ENCODE data around the gene APEH. TPM values are rescaled to one million over a fixed set of nuclear protein-coding genes. Genes with fewer than 3 reads are reported as not detected.
A peak's percentile ranks its signal among the peaks of the same experiment; 100 is the strongest.

The APEH gene
- total RNA-seq, 4 donors from 2014 or later = 53.9 to 151 (median 116) TPM

GRCh38 chr3:49671291-49672288 lies 2.6 kb upstream of the APEH start:
- intact Hi-C loops (cut with DNase I; ENCODE audit: low total_unique reads) (loop anchor here (5.0 kb wide), 1 partner anchor 129 kb away; no protein-coding TSS in a partner anchor), in situ Hi-C loops (cut with MboI; ENCODE audit: low pct_ligation_motif_present in 1 of 4, low pct_unique_long_range_greater_than_20kb in 1 of 4, low sequenced_read_pairs in 3 of 4) (loop anchor here in 3 of 4 donors (5.0 to 10.0 kb wide), 3 partner anchors 127 to 137 kb away; no protein-coding TSS in a partner anchor)
- Histone ChIP-seq H3K9me3 (no peaks in the 10 kb centered on the region), H3K4me1 (peaks cover 9 to 16% (median 12%) of the 10 kb centered on the region in 4 donors), H3K4me3 (no peak overlapping the region), H3K27ac (no peak overlapping the region), H3K27me3 (peaks cover 16% of the 10 kb centered on the region), H3K36me3 (no peaks in the 10 kb centered on the region)
- no peak for TF ChIP-seq POLR2AphosphoS5 (IDR thresholded peaks at IDR 0.05)
- TF ChIP-seq CTCF (IDR thresholded peaks at IDR 0.05) = peak; percentile 79 to 86 (median 81)
- TF ChIP-seq POLR2A (IDR thresholded peaks at IDR 0.05) = no peak
- no peak for TF ChIP-seq EP300 (IDR thresholded peaks at IDR 0.05; ENCODE audit: low read depth)
- WGBS, 2 donors (ENCODE audit: low coverage in 1 of 2) = 36 to 37% methylated on average over 8 to 11 of the region's 11 CpGs
- DNase-seq = peak; percentile 79

GRCh38 chr3:49673121-49673714 lies 933 bp upstream of the APEH start:
- in situ Hi-C loops (cut with MboI; ENCODE audit: low pct_ligation_motif_present in 1 of 4, low pct_unique_long_range_greater_than_20kb in 1 of 4, low sequenced_read_pairs in 3 of 4) = loop anchor here in 3 of 4 donors (5.0 to 10.0 kb wide), 3 partner anchors 128 to 138 kb away; no protein-coding TSS in a partner anchor
- intact Hi-C loops (cut with DNase I; ENCODE audit: low total_unique reads) = loop anchor here (5.0 kb wide), 1 partner anchor 131 kb away; no protein-coding TSS in a partner anchor
- peaks cover 6% of the 10 kb centered on the region for H3K27me3 ChIP-seq
- peaks cover 0 to 14% (median 0%) of the 10 kb centered on the region in 4 donors for H3K36me3 ChIP-seq
- WGBS, 2 donors (ENCODE audit: low coverage in 1 of 2) = 13 to 100% methylated on average over 1 to 13 of the region's 17 CpGs
- H3K4me3 ChIP-seq = peak overlapping the region; percentile 60 to 90 (median 88)
- TF ChIP-seq CTCF (IDR thresholded peaks at IDR 0.05) (no peak), POLR2A (IDR thresholded peaks at IDR 0.05) (no peak), POLR2AphosphoS5 (IDR thresholded peaks at IDR 0.05) (no peak), EP300 (IDR thresholded peaks at IDR 0.05; ENCODE audit: low read depth) (no peak)
- H3K27ac ChIP-seq = peak overlapping the region; percentile 91 to 96 (median 92)
- no peaks in the 10 kb centered on the region for H3K9me3 ChIP-seq
- peak; percentile 29 for DNase-seq
- peaks cover 9 to 16% (median 12%) of the 10 kb centered on the region in 4 donors for H3K4me1 ChIP-seq

GRCh38 chr3:49674497-49674983 lies 389 bp downstream of the APEH start:
- H3K27me3 ChIP-seq = no peaks in the 10 kb centered on the region
- in situ Hi-C loops (cut with MboI; ENCODE audit: low pct_ligation_motif_present in 1 of 4, low pct_unique_long_range_greater_than_20kb in 1 of 4, low sequenced_read_pairs in 3 of 4) (loop anchor here in 3 of 4 donors (5.0 to 10.0 kb wide), 3 partner anchors 130 to 140 kb away; no protein-coding TSS in a partner anchor), intact Hi-C loops (cut with DNase I; ENCODE audit: low total_unique reads) (loop anchor here (5.0 kb wide), 1 partner anchor 132 kb away; no protein-coding TSS in a partner anchor)
- peak; percentile 38 for DNase-seq
- 3% methylated on average over 32 of the region's 34 CpGs; no CpG with 5 or more reads in 1 of the 2 donors for WGBS, 2 donors (ENCODE audit: low coverage in 1 of 2)
- H3K4me1 ChIP-seq = peaks cover 9 to 16% (median 12%) of the 10 kb centered on the region in 4 donors
- no peak for TF ChIP-seq POLR2AphosphoS5 (IDR thresholded peaks at IDR 0.05)
- TF ChIP-seq CTCF (IDR thresholded peaks at IDR 0.05) = no peak
- no peak for TF ChIP-seq EP300 (IDR thresholded peaks at IDR 0.05; ENCODE audit: low read depth)
- no peak for TF ChIP-seq POLR2A (IDR thresholded peaks at IDR 0.05)
- H3K36me3 ChIP-seq = peaks cover 0 to 26% (median 3%) of the 10 kb centered on the region in 4 donors
- peak overlapping the region; percentile 91 to 96 (median 92) for H3K27ac ChIP-seq
- H3K4me3 ChIP-seq = peak overlapping the region; percentile 60 to 90 (median 88)
- no peaks in the 10 kb centered on the region for H3K9me3 ChIP-seq

Measured in transverse colon (tissue), 4 donors.